Measurements from ENCODE around the gene CLEC16A. TPM values are rescaled to one million over a fixed set of nuclear protein-coding genes. Genes with fewer than 3 reads are reported as not detected.

CLEC16A gene
- total and polyA plus RNA-seq, 9 of the 15 experiments (the other 6 are each of a cell fraction or from before 2014, with no cell fraction given), result 1.00 to 22.3 (median 10.0) TPM

- 0 out of 2 replicates have a peak, but pooled peaks have one; percentile 53 for TF ChIP-seq TCF15 (CRISPR knock-in tag; IDR thresholded peaks at IDR 0.05)
- TF ChIP-seq ZFP91 (CRISPR knock-in tag; IDR thresholded peaks at IDR 0.05), result 0 out of 2 replicates have a peak, but pooled peaks have one; percentile 17
- TF ChIP-seq GMEB1 (CRISPR knock-in tag; IDR thresholded peaks at IDR 0.05), result no peak
- 0 out of 2 replicates have a peak, but pooled peaks have one; percentile 40 for TF ChIP-seq TSHZ1 (CRISPR knock-in tag; IDR thresholded peaks at IDR 0.05)
- TF ChIP-seq REST (IDR thresholded peaks at IDR 0.05; ENCODE audit: borderline replicate concordance), result no peak
- TF ChIP-seq REST (CRISPR knock-in tag; IDR thresholded peaks at IDR 0.05; ENCODE audit: low read depth), result 0 out of 2 replicates have a peak, but pooled peaks have one; percentile 36
- no peak for TF ChIP-seq NEUROD1 (IDR thresholded peaks at IDR 0.05; ENCODE audit: borderline replicate concordance, low read depth, low read length, partially characterized antibody)
Observed at GRCh38 chr16:11104168-11105037, 160.0 kb downstream of the CLEC16A start (continued).

Measured in K562 (cell line).